ENCODE data around the gene SCAMP5.
A peak's percentile ranks its signal among the peaks of the same experiment; 100 is the strongest.

SCAMP5 gene

DNA sequence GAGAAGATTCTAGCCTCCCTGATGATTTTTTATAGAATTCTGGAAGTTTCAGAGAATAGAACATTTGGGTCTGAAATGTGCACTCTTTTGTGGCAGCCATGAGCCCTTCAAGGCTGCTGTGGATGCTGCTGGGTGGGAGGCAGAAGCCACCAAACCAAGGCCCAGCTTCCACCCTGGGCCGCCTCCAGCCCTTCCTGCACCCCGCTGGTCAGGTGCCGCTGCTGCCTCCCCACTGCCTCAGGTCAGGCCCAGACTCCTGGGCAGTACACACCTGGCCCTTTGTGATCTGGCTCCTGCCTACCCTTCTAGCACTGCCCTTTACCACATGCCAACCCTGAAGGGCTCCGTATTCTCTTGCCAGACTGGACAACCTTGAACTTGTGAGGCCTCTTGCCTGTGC, 56.3 kb downstream of the SCAMP5 start:
- Mint-ChIP-seq H3K4me1 (ENCODE audit: low read depth) (peaks cover 38% of the 10 kb centered on the region), H3K4me3 (no peak overlapping the region), H3K36me3 (ENCODE audit: low read depth) (peaks cover 40% of the 10 kb centered on the region), H3K9me3 (no peaks in the 10 kb centered on the region), H3K27ac (no peak overlapping the region), H3K27me3 (ENCODE audit: low read depth) (no peaks in the 10 kb centered on the region)
- DNase-seq (ENCODE audit: low spot score): no peak

- Mint-ChIP-seq H3K4me1 (ENCODE audit: low read depth) (peaks cover 32% of the 10 kb centered on the region), H3K9me3 (no peaks in the 10 kb centered on the region), H3K27ac (no peak overlapping the region), H3K27me3 (ENCODE audit: low read depth) (no peaks in the 10 kb centered on the region), H3K4me3 (no peak overlapping the region), H3K36me3 (ENCODE audit: low read depth) (peaks cover 35% of the 10 kb centered on the region)
- DNase-seq (ENCODE audit: low spot score): no peak
These were observed 57.8 kb downstream of the SCAMP5 start for GRCh38 chr15:75052972-75053747.

DNA sequence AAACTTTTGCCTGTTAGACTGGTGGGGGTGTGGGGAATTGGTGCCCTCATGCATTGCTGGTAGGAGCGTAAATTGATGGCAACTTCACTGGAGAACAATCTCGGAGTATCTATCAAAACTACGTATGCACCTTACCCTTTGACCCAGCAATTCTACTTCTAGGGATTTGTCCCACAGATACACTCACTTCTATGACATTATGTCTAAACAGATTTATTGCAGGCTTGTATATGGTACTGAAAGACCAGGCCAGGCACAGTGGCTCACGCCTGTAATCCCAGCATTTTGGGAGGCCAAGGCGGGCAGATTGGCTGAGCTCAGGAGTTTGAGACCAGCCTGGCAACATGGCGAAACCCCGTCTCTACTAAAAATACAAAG, 58.4 kb downstream of the SCAMP5 start:
- no peak for DNase-seq (ENCODE audit: low spot score)
- Mint-ChIP-seq H3K4me1 (ENCODE audit: low read depth) (peaks cover 35% of the 10 kb centered on the region), H3K27me3 (ENCODE audit: low read depth) (no peaks in the 10 kb centered on the region), H3K9me3 (no peaks in the 10 kb centered on the region), H3K36me3 (ENCODE audit: low read depth) (peaks cover 37% of the 10 kb centered on the region), H3K4me3 (no peak overlapping the region), H3K27ac (no peak overlapping the region)

- H3K27ac Mint-ChIP-seq: peak overlapping the region; percentile 18
- no peak for DNase-seq (ENCODE audit: low spot score)
- H3K4me1 Mint-ChIP-seq (ENCODE audit: low read depth): peaks cover 34% of the 10 kb centered on the region
- peaks cover 33% of the 10 kb centered on the region for H3K36me3 Mint-ChIP-seq (ENCODE audit: low read depth)
- H3K9me3 Mint-ChIP-seq: no peaks in the 10 kb centered on the region
- no peak overlapping the region for H3K4me3 Mint-ChIP-seq
- H3K27me3 Mint-ChIP-seq (ENCODE audit: low read depth): no peaks in the 10 kb centered on the region
These were observed 59.0 kb downstream of the SCAMP5 start for GRCh38 chr15:75054172-75054897.

DNA sequence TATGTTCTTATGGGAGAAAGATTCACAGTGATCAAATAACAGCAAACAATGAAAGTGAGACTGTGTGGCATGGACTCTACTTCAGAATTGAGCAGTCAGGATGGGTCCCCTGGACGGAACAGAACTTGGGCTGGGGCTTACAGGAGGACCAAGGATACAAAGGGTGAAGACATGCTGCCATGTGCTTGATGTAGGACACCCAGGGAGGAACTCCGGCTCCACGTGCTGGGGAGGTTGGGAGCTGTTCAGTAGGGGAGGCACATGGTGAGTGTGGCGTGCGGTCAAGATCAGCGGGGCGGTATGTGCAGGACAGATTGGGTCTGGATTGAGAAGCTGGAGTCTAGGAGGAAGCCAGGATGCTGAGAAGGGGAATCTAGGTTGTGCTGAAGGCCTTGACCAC, 60.7 kb downstream of the SCAMP5 start:
- H3K9me3 Mint-ChIP-seq: no peaks in the 10 kb centered on the region
- peaks cover 25% of the 10 kb centered on the region for H3K36me3 Mint-ChIP-seq (ENCODE audit: low read depth)
- H3K27me3 Mint-ChIP-seq (ENCODE audit: low read depth): no peaks in the 10 kb centered on the region
- no peak for DNase-seq (ENCODE audit: low spot score)
- no peak overlapping the region for H3K4me3 Mint-ChIP-seq
- peaks cover 38% of the 10 kb centered on the region for H3K4me1 Mint-ChIP-seq (ENCODE audit: low read depth)
- H3K27ac Mint-ChIP-seq: peak overlapping the region; percentile 52

DNA sequence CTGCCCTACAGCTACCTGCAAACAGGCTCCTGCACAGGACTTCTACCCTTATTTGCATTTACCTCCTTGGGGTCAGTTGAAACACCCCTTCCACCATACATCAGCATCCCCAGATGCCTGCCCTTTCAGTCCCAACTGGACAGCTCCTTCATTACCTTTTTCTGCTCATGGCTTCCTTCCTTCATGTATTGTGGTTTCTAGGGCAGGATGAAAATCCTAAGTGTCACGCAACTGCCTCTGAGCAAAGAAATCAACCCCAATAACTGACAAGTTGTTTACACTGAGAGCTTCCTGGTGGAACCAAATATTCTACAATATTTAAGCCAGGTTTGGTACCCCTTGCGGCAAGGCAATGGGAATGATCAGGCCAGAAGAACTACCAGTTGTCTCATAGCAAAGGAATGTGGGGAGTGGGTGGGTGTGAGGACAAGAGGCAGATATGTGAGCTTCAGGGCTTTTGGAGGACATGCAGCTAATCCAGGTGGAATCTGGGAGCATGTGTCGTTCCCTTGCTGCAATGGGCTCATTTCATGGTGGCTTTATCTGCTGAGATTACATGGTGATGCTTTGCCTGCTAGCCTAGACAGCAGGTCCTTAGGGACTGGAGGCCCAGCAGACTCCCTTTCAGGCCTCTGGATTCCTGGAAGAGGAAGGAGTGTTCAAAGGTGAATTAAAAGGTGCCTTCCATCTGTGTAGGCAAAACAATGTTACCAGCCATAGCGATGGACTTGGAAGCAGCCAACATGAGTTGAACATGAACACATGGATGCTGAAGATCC, 63.0 kb downstream of the SCAMP5 start:
- no peak overlapping the region for H3K4me3 Mint-ChIP-seq
- peak overlapping the region; percentile 27 for H3K27ac Mint-ChIP-seq
- DNase-seq (ENCODE audit: low spot score): no peak
- H3K4me1 Mint-ChIP-seq (ENCODE audit: low read depth): peaks cover 48% of the 10 kb centered on the region
- H3K36me3 Mint-ChIP-seq (ENCODE audit: low read depth): peaks cover 29% of the 10 kb centered on the region
- no peaks in the 10 kb centered on the region for H3K9me3 Mint-ChIP-seq
- no peaks in the 10 kb centered on the region for H3K27me3 Mint-ChIP-seq (ENCODE audit: low read depth)

DNA sequence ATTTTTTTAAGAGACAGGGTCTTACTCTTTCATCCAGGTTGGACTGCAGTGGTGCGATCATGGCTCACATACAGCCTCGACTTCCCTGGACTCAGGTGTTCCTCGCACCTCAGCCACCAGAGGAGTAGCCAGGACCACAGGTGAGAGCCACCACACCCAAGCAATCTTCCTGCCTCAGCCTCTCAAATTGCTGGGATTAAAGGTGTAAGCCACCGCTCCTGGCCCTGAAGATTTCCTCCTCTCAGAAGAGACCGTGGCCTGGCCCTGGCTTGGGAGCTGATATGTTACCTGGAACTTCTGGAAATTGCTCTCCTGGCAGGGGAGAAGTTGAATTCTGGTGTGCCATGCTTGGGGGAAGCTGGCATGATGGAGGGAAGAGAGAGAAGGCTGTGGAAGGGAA, 64.2 kb downstream of the SCAMP5 start:
- H3K4me3 Mint-ChIP-seq: no peak overlapping the region
- H3K9me3 Mint-ChIP-seq: no peaks in the 10 kb centered on the region
- peaks cover 46% of the 10 kb centered on the region for H3K4me1 Mint-ChIP-seq (ENCODE audit: low read depth)

GRCh38 chr15:75061272-75061671, 65.9 kb downstream of the SCAMP5 start:
- peak overlapping the region; percentile 73 for H3K27ac Mint-ChIP-seq
- H3K9me3 Mint-ChIP-seq: peaks cover 8% of the 10 kb centered on the region
- no peaks in the 10 kb centered on the region for H3K27me3 Mint-ChIP-seq (ENCODE audit: low read depth)
- H3K4me3 Mint-ChIP-seq: peak overlapping the region; percentile 44
- DNase-seq (ENCODE audit: low spot score): peak; percentile 58
- H3K36me3 Mint-ChIP-seq (ENCODE audit: low read depth): peaks cover 38% of the 10 kb centered on the region
- H3K4me1 Mint-ChIP-seq (ENCODE audit: low read depth): peaks cover 54% of the 10 kb centered on the region

More for the DNA sequence above, 64.2 kb downstream of the SCAMP5 start:
- Mint-ChIP-seq H3K36me3 (ENCODE audit: low read depth) (peaks cover 34% of the 10 kb centered on the region), H3K27me3 (ENCODE audit: low read depth) (no peaks in the 10 kb centered on the region), H3K27ac (no peak overlapping the region)
- DNase-seq (ENCODE audit: low spot score): no peak

DNA sequence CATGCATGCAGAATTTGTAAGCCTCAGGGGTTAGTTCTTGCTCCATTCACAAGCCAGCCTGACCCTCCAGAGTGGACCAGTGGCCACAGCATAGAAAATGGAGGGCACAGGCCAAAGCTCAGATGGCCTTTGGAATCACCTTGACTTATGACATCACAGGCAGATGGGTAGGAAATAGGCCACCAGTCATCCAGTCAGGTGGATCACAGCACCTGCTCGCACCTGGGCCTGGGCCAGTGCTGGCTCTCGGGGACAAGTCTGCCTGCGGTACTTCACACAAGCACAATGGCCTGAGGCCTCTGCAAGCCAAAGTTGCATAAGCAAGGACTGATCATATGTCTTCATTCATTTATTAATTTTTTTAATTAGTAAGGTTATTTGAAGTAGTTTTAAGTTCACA, 67.3 kb downstream of the SCAMP5 start:
- DNase-seq (ENCODE audit: low spot score): no peak
- Mint-ChIP-seq H3K4me3 (no peak overlapping the region), H3K9me3 (peaks cover 11% of the 10 kb centered on the region), H3K27ac (no peak overlapping the region), H3K4me1 (ENCODE audit: low read depth) (peaks cover 64% of the 10 kb centered on the region), H3K27me3 (ENCODE audit: low read depth) (no peaks in the 10 kb centered on the region), H3K36me3 (ENCODE audit: low read depth) (peaks cover 45% of the 10 kb centered on the region)

DNA sequence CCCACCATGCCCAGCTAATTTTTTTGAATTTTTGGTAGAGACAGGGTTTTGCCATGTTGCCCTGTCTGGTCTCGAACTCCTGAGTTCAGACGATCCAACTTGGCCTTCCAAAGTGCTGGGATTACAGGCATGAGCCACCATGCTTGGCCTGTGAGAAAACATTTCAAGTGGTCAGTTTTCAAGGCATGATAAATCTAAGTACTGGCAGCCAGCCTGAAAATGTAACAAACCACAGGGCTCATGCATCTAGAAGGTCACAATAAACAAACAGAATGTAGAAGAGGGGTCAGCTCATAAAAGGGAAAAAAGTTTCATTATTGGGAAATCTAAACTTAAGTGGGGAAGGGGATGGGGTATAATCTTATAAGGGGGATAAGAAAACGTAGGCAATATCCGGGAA, 68.0 kb downstream of the SCAMP5 start:
- Mint-ChIP-seq H3K27ac (no peak overlapping the region), H3K4me1 (ENCODE audit: low read depth) (peaks cover 64% of the 10 kb centered on the region), H3K36me3 (ENCODE audit: low read depth) (peaks cover 47% of the 10 kb centered on the region), H3K9me3 (peaks cover 11% of the 10 kb centered on the region), H3K4me3 (no peak overlapping the region), H3K27me3 (ENCODE audit: low read depth) (no peaks in the 10 kb centered on the region)
- no peak for DNase-seq (ENCODE audit: low spot score)

DNA sequence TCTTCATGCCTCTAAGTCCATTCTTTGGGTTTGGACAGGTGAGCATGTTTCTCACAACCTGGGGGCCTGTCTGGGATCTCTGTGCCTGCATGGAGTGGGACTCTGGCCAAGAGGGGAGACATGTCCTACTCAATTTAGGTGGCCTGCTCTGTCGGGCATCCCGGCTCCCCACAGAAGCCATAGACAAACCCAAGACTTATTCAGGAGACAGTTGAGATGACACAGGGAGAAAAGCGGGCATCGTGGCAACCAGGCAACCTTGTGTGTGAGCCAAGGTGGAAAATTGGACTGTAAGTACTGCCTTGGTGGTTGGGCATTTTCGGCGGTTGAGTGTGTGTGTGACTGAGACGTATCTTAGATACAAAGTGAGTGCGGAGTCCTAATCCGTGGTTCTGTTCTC, 68.5 kb downstream of the SCAMP5 start:
- Mint-ChIP-seq H3K4me3 (no peak overlapping the region), H3K27me3 (ENCODE audit: low read depth) (no peaks in the 10 kb centered on the region), H3K36me3 (ENCODE audit: low read depth) (peaks cover 46% of the 10 kb centered on the region), H3K27ac (peak overlapping the region; percentile 41), H3K9me3 (peaks cover 11% of the 10 kb centered on the region), H3K4me1 (ENCODE audit: low read depth) (peaks cover 65% of the 10 kb centered on the region)
- DNase-seq (ENCODE audit: low spot score): no peak

DNA sequence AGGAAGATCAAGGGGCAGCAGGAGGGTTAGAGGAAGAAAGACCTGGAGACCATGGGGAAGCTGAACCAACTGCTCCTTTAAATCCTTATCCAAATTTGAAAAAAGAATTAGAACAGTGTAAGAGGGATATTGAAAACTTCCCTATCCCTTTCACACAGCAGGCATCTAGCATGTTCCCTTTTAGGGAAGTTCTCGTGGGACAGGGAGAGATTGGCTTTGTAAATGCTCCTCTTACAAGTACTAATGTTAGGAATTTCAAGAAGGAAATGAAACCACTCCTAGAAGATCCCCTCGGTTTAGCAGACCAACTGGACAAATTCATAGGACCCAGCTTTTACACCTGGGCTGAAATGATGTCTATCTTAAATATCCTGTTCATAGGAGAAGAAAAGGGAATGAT, 69.5 kb downstream of the SCAMP5 start:
- Mint-ChIP-seq H3K4me1 (ENCODE audit: low read depth) (peaks cover 73% of the 10 kb centered on the region), H3K4me3 (no peak overlapping the region)
- no peak for DNase-seq (ENCODE audit: low spot score)

GRCh38 chr15:75065467-75065850, 70.1 kb downstream of the SCAMP5 start:
- Mint-ChIP-seq H3K36me3 (ENCODE audit: low read depth) (peaks cover 55% of the 10 kb centered on the region), H3K9me3 (peaks cover 11% of the 10 kb centered on the region), H3K4me3 (peak overlapping the region; percentile 60), H3K27me3 (ENCODE audit: low read depth) (no peaks in the 10 kb centered on the region), H3K4me1 (ENCODE audit: low read depth) (peaks cover 77% of the 10 kb centered on the region), H3K27ac (peak overlapping the region; percentile 97)
- DNase-seq (ENCODE audit: low spot score): no peak

More for the DNA sequence above, 69.5 kb downstream of the SCAMP5 start:
- Mint-ChIP-seq H3K9me3 (peaks cover 11% of the 10 kb centered on the region), H3K36me3 (ENCODE audit: low read depth) (peaks cover 50% of the 10 kb centered on the region), H3K27ac (peak overlapping the region; percentile 97), H3K27me3 (ENCODE audit: low read depth) (no peaks in the 10 kb centered on the region)

Measured in T-helper 2 cell treated with Interferon-gamma antibody and Interleukin-4, amounts not matched to agents 5 μg/mL and 100 μg/mL, for 36 hours (primary cell).